Endometrial microvascular endothelial cells (primary cell): ENCODE data around the gene VPS39. TPM values are rescaled to one million over a fixed set of nuclear protein-coding genes. Genes with fewer than 3 reads are reported as not detected.

ENCODE experiments used
- in situ Hi-C: cut with HindIII; loops from 2 replicates; pipeline ENCODE4 v1.10.0; 2017; ENCODE audit warnings: low sequenced_read_pairs, low pct_unique_long_range_greater_than_20kb; ENCODE audit errors: inconsistent ontology term
- total RNA-seq: library from RNA; depleted of rRNA; stranded (reverse); fragments of >200 nt; gene quantifications from one replicate; pipeline ENCODE4 v1.2.3, GENCODE V29; 2015; ENCODE audit errors: inconsistent ontology term

Gene VPS39
- total RNA-seq, 1 donor from 2014 or later = 28.2 TPM

- in situ Hi-C loops = no loop called here
These were observed 57.0 kb downstream of the VPS39 start for GRCh38 chr15:42151141-42151561.

DNA sequence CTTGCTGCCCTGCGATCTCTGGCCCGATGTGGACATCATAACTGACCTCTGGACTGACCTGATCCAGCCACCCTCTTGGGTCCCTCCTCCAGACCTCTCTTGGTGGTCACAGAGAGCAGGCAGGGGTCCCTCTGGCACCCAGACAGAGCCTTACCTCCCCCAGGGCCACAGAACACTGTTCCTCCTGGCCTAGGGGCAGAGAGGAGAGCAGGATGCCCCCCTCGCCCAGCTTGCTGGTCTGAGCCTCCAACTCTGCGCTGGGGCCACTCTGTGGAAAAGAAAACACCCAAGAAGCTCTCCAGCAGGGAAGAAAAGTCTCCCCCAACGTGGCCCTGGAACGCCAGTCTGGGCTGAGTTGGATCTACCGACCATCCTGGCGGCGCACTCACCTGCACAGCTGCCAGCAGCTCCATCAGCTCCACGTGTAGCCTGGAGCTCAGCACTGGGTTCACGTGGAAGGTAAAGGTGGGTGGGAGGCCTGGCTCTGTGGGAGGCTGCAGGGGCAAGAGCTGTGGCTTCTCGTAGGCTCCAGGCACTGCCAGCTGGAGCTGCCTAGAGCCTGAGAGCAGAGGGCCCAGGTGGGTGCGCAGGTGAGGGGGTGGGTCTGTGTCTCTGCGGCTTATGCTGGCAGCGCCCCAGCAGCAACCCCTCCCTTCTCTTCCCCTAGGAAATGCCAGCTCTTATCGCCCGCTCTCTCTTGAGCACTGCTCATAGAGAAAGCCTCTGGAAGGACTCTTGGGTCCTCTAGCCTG is 57.7 kb downstream of the VPS39 start:
- in situ Hi-C loops = no loop called here

DNA sequence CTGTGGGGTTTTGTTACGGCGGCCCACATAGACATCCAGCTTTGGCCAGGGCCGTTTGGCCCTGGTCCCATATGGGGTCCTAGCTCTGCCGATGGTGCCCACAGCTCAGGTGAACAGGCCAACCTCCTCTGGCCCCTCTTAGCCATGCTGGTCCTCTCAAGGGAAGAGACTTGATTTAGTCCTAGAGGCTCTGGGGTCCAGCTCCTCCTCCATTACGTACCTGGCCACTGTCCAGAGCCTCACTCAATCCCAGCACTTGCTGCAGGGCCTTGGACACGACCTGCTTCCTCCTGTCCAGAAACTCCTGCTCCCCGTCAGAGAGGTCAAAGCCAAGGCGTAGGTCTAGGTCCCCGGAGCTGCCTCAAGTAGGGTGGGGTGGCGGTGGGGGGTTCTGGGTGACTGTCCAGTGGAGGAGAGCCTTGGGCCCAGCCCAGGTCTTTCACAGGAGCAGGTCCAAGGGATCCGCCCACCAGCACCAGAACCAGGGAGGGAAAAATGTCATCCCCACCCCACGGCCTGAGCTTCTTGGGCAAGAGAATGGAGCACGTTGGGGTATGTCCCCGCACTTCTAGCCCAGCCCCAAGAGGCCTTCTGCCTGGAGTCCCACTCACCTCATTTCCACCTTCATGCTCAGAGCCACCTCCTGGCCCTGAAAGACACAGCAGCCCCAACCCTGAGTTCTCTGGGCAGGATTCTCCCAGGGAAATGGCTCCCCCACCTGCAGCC is 58.4 kb downstream of the VPS39 start:
- in situ Hi-C loops = no loop called here

DNA sequence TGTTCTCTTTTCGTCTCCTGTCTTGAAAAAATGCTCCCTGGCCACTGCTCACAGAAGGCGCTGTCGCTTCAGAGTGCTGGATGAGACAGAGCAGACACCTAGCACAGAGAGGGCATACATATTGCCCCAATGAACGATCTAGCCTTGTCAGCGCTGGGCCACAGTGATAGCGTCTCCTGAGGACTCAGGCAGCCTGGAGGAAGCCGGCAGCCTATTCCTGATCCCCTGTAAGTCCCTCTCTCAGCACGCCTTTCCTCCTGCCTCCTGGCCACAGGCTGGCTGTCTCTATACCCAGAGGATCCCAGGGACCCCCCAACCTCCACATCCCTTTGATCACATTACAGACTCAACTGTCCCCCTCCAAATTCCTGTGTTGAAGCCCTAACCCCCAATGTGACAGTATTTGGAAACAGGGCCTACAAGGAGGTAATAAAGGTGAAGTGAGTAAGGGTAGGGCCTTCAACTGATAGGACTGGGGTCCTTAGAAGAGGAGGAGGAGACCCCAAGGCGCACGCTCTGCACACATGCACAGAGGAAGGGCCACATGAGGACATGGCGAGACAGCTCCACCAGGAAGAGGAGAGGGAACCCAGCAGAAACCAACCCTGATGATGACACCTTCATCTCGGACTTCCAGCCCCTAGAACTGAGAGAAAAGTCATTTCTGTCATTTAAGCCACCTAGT is 59.2 kb downstream of the VPS39 start:
- in situ Hi-C loops = no loop called here

GRCh38 chr15:42147431-42147735 is 60.7 kb downstream of the VPS39 start:
- in situ Hi-C loops = no loop called here

DNA sequence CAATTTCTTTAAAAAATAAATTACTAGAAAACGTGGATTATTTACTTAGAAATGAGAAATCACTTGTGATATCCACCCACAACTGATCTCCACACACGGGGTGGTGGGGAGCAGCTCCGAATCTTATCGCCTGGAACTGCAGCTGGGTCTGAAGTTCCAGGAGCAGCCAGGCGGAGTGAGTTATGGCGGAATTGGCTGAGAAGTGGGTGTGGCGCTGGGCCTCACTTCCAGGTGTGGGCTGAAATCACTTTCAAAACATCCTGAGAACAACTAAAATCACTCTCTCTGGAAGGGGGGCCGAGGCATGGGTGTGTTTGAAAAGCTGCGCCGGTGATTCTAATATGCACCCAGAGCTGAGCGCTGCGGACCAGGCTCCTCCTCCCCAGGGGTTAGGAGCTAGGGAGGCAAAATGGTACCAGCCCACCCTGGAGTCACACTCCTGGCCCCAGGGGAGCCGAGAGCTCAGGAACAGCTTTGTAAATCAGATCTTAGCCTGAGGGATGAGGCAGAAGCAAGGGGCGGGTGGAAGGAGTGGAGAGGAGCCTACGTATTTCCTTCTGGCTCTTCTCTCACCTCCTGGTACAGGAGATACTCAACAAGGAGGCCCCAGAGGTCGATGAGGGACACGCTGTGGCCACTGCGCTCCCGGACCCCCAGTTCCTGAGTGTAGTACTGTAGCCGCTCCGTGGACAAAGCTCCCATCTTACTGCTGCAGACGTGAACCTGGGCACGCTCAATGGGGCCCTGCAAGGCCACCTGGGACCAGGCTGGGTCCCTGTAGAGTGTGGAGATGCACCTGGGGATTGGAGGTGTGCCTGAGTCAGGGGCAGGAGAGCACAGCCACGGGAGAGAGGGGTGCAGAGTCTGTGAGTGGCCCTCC is 61.3 kb downstream of the VPS39 start:
- in situ Hi-C loops = no loop called here

GRCh38 chr15:42145546-42146455 is 62.3 kb downstream of the VPS39 start:
- in situ Hi-C loops = no loop called here

DNA sequence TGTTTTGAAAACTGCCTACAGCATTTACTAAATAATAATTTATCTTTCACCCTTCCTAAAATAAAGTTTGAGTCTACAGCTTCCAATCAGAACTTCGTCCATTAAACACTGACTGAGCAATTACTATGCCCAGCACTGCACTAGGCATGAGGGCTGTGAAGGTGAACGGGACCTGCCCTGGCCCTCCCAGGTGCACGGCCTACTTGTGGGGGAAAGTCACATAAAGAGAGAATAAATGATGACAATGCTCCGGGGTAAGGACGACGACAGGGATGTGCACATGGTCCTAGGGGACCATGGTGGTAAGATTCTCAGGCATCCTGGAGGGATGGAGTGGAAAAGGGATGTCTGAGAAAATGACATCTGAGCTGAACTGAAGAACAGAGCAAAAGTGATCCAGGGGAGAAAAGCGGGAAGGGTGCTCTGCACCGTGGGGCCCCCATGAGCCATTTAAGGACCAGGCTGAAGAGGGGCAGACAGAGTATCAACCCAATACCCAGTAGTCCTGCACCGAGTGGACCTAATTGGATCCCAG is 63.2 kb downstream of the VPS39 start:
- in situ Hi-C loops = no loop called here

GRCh38 chr15:42143866-42144625 is 64.1 kb downstream of the VPS39 start:
- in situ Hi-C loops = no loop called here

GRCh38 chr15:42143356-42143755 is 64.7 kb downstream of the VPS39 start:
- in situ Hi-C loops = no loop called here

- in situ Hi-C loops = no loop called here
These were observed 66.1 kb downstream of the VPS39 start for GRCh38 chr15:42141795-42142667.

DNA sequence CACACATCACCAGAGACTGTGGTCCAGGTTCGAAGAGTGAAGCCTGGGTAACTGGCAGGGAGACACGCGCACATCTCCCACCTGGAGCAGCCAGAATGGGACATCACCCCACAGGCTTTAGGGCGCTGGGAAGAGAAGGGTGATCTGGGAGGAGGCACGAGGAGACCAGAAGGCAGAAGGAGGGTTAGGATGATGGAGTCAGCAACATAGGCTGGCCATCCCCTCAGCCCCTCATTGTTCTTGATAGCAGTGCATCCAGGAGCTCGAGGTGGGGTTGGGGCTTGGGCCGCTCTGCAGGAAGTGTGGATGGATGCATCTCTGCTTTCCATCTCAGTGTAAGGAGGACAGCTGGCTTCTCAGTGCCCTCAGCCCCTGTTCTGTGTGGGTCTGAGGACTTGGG is 66.9 kb downstream of the VPS39 start:
- in situ Hi-C loops = no loop called here

DNA sequence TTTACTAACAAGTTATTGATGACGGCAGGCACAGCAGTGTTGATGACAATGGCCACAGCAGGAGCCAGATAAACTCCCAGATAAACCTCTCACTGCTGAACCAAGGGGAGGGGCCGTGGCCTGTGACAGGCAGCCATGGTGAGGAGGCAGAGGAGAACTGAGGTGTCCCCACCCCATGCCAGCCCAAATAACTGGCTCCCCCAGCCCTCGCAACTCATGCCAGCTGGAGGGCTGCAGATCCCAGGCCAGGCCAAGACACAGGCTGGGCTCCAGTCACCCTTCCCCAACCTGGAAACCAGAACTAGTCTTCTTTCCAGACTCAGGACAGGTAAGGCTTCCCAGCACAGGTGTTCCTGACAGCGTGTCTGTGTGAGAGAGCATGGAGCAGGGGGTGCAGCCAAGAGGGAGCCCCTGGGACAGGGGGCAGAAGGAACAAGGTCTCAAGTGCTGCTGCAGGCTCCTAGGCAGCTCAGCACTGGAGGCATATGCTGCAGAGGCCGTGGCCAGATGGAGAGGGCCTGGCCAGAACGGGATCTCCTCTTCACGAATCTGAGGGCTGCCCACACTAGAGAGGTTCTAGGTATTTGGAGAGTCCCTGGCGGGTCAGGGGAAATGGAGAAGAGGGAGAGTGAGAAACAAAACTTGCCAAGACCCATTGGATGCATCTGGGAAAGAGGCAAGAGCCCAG is 67.6 kb downstream of the VPS39 start:
- in situ Hi-C loops = no loop called here

DNA sequence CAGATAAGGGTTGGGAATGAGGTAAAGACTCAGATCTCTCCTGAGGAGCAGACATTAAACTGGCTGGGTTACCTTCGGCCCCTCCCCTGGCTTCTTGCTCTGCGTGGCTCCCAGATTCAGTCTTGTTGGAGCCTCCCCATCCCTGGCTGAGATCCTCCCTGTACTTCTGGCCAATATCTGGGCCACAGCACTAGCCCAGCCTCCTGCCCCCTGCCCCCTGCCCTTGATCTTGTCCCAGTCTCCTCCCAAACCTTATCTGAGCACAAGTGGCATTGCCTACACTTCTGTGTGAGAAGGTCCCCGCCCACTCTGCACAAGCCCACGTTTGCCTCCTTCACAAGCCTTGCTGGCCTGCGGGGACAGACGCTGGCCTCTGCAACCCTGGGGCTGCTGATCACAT is 68.5 kb downstream of the VPS39 start:
- in situ Hi-C loops = no loop called here

DNA sequence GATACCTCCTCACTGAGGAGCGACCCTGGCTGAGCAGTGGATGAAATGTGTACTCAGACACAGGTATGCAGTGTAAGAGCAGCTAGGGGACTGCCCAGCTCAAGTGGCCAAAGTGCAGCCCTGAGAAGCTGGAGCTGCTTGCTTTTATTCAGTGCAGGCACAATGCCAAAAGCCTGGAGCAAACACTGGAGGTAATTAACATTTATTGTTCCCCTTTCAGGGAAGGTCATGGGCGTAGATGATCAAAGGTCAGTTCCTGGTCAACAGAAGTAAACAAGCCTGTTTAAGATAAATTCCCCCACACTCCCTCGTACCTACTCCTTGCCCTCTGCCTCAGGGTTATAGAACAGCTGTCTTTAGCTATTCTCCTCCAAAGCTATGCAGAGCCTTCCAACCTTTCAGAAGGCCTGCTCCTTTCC is 69.1 kb downstream of the VPS39 start:
- in situ Hi-C loops = no loop called here

DNA sequence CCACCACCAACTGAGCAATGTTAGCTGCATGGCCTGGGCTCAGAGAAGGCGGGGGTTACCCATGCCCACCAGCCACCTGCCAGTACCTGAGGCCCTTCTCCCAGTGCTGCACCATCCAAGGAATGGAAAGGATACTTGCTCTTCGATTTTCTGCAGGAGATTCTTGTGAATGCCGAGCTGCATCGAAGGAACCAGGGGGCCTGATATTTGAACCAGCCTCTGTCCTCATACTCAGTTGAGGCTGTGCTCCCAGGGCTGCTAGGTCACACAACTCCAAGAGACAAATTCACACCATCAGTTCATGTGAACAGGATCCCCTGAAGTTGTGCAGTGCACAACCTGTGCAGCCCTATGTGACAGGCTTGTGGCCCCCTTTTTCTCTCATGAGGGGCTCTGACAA is 69.7 kb downstream of the VPS39 start:
- in situ Hi-C loops = no loop called here
